ENCODE results near the gene TMEM97.
"Not testable (repeated sequence)": the region's sequence is repeated elsewhere in the genome, so short reads cannot be mapped to it uniquely, and the experiment has no call there.

GRCh38 chr17:28273341-28273740 lies 45.7 kb upstream of the TMEM97 start:
- not testable (repeated sequence) for TF ChIP-seq YY1 (IDR thresholded peaks at IDR 0.05; ENCODE audit: extremely low read depth, insufficient replicate concordance, low read depth, low read length); EZH2 (IDR thresholded peaks at IDR 0.05); SRF (IDR thresholded peaks at IDR 0.05; ENCODE audit: low read depth); POLR2AphosphoS5 (IDR thresholded peaks at IDR 0.05; ENCODE audit: low read depth, low read length)
